PC-3 (cell line): ENCODE data around the gene SPRTN. TPM values are rescaled to one million over a fixed set of nuclear protein-coding genes. Genes with fewer than 3 reads are reported as not detected.

Source experiments
- ATAC-seq: fragments of 200-7000 bp; cut with Tn5 transposase; 2 replicates; pipeline ENCODE4 v1.9.1; 2020; ENCODE audit warnings: mild to moderate bottlenecking, moderate library complexity
- BruUV-seq: library from RNA; stranded (reverse); fragments of 400-500 nt; replicated peaks from 2 replicates; lab custom pipeline; 2021; lab: Mats Ljungman, UMichigan
- CTCF ChIA-PET: fragments of 300-600 bp; sonication (Branson Sonifier 250); formaldehyde crosslinking; loops from one replicate; lab custom pipeline; 2022; ENCODE audit warnings: antibody characterized with exemption; lab: Charles Lee
- POLR2A ChIA-PET: fragments of 300-600 bp; sonication (Branson Sonifier 250); formaldehyde crosslinking; loops from one replicate; lab custom pipeline; 2022; ENCODE audit warnings: antibody characterized with exemption; ENCODE audit not compliant: unreplicated experiment; lab: Charles Lee
- DNase-seq: peaks from one replicate; pipeline ENCODE4 v3.0.0-alpha.2; 2015
- H2AFZ ChIP-seq: fragments of 300-600 bp; sonication (generic); 2 replicates; pipeline ENCODE4 v1.6.0; 2016; ENCODE audit warnings: antibody characterized with exemption, low read length
- H3F3A ChIP-seq: fragments of 300-600 bp; sonication (generic); one replicate; pipeline ENCODE4 v1.6.0; 2017; ENCODE audit warnings: antibody characterized with exemption, low read length, control low read depth, mild to moderate bottlenecking; ENCODE audit not compliant: unreplicated experiment
- H3K27ac ChIP-seq: fragments of 300-600 bp; sonication (generic); 2 replicates; pipeline ENCODE4 v1.5.1; 2016; ENCODE audit warnings: mild to moderate bottlenecking, low read length
- H3K27me3 ChIP-seq: fragments of 300-600 bp; sonication (generic); 2 replicates; pipeline ENCODE4 v1.6.1; 2016; ENCODE audit warnings: low read length, mixed read lengths
- H3K36me3 ChIP-seq: fragments of 300-600 bp; sonication (generic); 2 replicates; pipeline ENCODE4 v1.6.1; 2016; ENCODE audit warnings: low read depth, mixed run types, low read length, mixed read lengths
- H3K4me1 ChIP-seq: fragments of 300-600 bp; sonication (generic); 2 replicates; pipeline ENCODE4 v1.5.1; 2016; ENCODE audit warnings: low read length; ENCODE audit not compliant: insufficient read depth
- H3K4me2 ChIP-seq: fragments of 300-600 bp; sonication (generic); 2 replicates; pipeline ENCODE4 v1.6.0; 2016; ENCODE audit warnings: low read length
- H3K4me3 ChIP-seq: fragments of 300-600 bp; sonication (generic); 2 replicates; pipeline ENCODE4 v1.5.1; 2016; ENCODE audit warnings: mild to moderate bottlenecking, low read length, mixed read lengths
- H3K79me2 ChIP-seq: fragments of 300-600 bp; sonication (generic); 2 replicates; pipeline ENCODE4 v1.6.1; 2017; ENCODE audit warnings: low read length, mixed read lengths
- H3K9ac ChIP-seq: fragments of 300-600 bp; sonication (generic); 2 replicates; pipeline ENCODE4 v1.6.0; 2016; ENCODE audit warnings: mild to moderate bottlenecking, low read length
- H3K9me2 ChIP-seq: fragments of 300-600 bp; sonication (generic); replicated peaks from 2 replicates; pipeline ENCODE4 v1.6.1; 2016; ENCODE audit warnings: mixed run types, low read length, mixed read lengths
- H3K9me3 ChIP-seq: fragments of 300-600 bp; sonication (generic); 2 replicates; pipeline ENCODE4 v1.6.1; 2016; ENCODE audit warnings: low read length, mixed read lengths
- H4K20me1 ChIP-seq: fragments of 300-600 bp; sonication (generic); 2 replicates; pipeline ENCODE4 v1.6.1; 2016; ENCODE audit warnings: low read length, mixed read lengths
- EZH2 ChIP-seq: fragments of 300-600 bp; sonication (generic); IDR thresholded peaks from one replicate; pipeline ENCODE4 v1.6.1; 2017; ENCODE audit warnings: antibody characterized with exemption, mild to moderate bottlenecking, low read length; ENCODE audit not compliant: unreplicated experiment
- EZH2phosphoT487 ChIP-seq: fragments of 300-600 bp; sonication (generic); IDR thresholded peaks from 2 replicates; pipeline ENCODE4 v1.6.1; 2018; ENCODE audit warnings: mild to moderate bottlenecking, antibody characterized with exemption, low read length, borderline replicate concordance
- intact Hi-C: fragments of 100-400 bp; cut with micrococcal nuclease; formaldehyde crosslinking; loops from 2 replicates; pipeline ENCODE4 v1.9.0; 2023
- total RNA-seq: library from RNA; depleted of rRNA; stranded (reverse); fragments of >200 nt; gene quantifications from 2 replicates; pipeline ENCODE4 v1.2.3, GENCODE V29; 2014
- TF ChIP-seq, protein P1 (sequence below): fragments of 300-600 bp; sonication (generic); conservative IDR thresholded peaks from 2 replicates; pipeline ENCODE4 v1.5.1; 2017; ENCODE audit warnings: antibody characterized with exemption, low read depth, mild to moderate bottlenecking, low read length

Gene SPRTN
- total RNA-seq, 1 experiment from 2014 or later: 27.8 TPM

GRCh38 chr1:231301990-231302389, 36.1 kb upstream of the SPRTN start:
- H3K9me3 ChIP-seq: no peaks in the 10 kb centered on the region
- H3K79me2 ChIP-seq: no peaks in the 10 kb centered on the region
- intact Hi-C loops: no loop called here

DNA sequence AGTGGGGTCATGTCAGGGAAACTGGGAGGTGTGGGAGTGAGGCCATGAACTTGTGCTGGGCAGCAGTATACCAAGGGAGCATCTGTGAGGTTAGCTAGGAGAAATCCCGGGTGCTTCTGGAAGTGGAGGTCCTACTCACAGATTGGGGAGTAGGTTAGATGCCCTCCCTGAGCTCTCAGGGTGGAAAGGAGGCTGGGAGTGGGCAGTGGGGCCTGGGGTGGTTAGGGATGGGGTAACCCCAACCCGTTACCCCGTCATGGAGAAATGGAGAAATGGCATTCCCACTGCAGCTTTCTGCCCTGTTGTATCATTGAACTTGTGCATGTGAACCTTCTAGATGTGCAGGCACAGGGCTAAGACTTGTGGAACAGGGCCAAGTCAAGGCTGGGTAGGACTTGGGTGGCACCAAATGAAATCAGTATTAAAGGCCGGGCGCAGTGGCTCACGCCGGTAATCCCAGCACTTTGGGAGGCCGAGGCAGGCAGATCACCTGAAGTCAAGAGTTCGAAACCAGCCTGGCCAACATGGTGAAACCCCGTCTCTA, 27.6 kb upstream of the SPRTN start:
- H3K4me3 ChIP-seq: no peak overlapping the region
- CTCF ChIA-PET: no interaction called here
- H3K79me2 ChIP-seq: no peaks in the 10 kb centered on the region
- ATAC-seq (no peak), DNase-seq (no peak)
- H3K9ac ChIP-seq: no peak overlapping the region
- POLR2A ChIA-PET: no interaction called here
- H2AFZ ChIP-seq: no peak overlapping the region
- no peak overlapping the region for H3K27ac ChIP-seq
- H3K4me2 ChIP-seq: no peak overlapping the region
- intact Hi-C loops: no loop called here
- no peaks in the 10 kb centered on the region for H3K27me3 ChIP-seq
- TF ChIP-seq EZH2 (no peak), EZH2phosphoT487 (no peak)
- TF ChIP-seq, protein P1, sequence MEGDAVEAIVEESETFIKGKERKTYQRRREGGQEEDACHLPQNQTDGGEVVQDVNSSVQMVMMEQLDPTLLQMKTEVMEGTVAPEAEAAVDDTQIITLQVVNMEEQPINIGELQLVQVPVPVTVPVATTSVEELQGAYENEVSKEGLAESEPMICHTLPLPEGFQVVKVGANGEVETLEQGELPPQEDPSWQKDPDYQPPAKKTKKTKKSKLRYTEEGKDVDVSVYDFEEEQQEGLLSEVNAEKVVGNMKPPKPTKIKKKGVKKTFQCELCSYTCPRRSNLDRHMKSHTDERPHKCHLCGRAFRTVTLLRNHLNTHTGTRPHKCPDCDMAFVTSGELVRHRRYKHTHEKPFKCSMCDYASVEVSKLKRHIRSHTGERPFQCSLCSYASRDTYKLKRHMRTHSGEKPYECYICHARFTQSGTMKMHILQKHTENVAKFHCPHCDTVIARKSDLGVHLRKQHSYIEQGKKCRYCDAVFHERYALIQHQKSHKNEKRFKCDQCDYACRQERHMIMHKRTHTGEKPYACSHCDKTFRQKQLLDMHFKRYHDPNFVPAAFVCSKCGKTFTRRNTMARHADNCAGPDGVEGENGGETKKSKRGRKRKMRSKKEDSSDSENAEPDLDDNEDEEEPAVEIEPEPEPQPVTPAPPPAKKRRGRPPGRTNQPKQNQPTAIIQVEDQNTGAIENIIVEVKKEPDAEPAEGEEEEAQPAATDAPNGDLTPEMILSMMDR: no peak
- H3K9me2 ChIP-seq: no peaks in the 10 kb centered on the region
- no peaks in the 10 kb centered on the region for H3F3A ChIP-seq
- no peaks in the 10 kb centered on the region for H3K36me3 ChIP-seq
- BruUV-seq: no TSS peak
- no peaks in the 10 kb centered on the region for H3K9me3 ChIP-seq
- H4K20me1 ChIP-seq: no peaks in the 10 kb centered on the region
- no peaks in the 10 kb centered on the region for H3K4me1 ChIP-seq

More at GRCh38 chr1:231301990-231302389, 36.1 kb upstream of the SPRTN start:
- BruUV-seq: no TSS peak
- Histone ChIP-seq H3K27ac (no peak overlapping the region), H3F3A (no peaks in the 10 kb centered on the region), H2AFZ (no peak overlapping the region), H3K27me3 (no peaks in the 10 kb centered on the region), H3K4me1 (no peaks in the 10 kb centered on the region), H3K4me3 (no peak overlapping the region), H4K20me1 (no peaks in the 10 kb centered on the region), H3K9me2 (no peaks in the 10 kb centered on the region), H3K36me3 (no peaks in the 10 kb centered on the region), H3K4me2 (no peak overlapping the region), H3K9ac (no peak overlapping the region)
- ATAC-seq: no peak
- ChIA-PET POLR2A (no interaction called here), CTCF (no interaction called here)
- DNase-seq: no peak
- TF ChIP-seq EZH2 (no peak), EZH2phosphoT487 (no peak)
- TF ChIP-seq, protein P1: no peak

GRCh38 chr1:231311720-231312431, 26.2 kb upstream of the SPRTN start:
- no peak overlapping the region for H3K4me2 ChIP-seq
- H3K9ac ChIP-seq: no peak overlapping the region
- no TSS peak for BruUV-seq
- no peak overlapping the region for H3K27ac ChIP-seq
- ATAC-seq: no peak
- no peaks in the 10 kb centered on the region for H4K20me1 ChIP-seq
- TF ChIP-seq EZH2phosphoT487: no peak
- TF ChIP-seq, protein P1: no peak
- no peak for TF ChIP-seq EZH2
- POLR2A ChIA-PET: no interaction called here
- H3K9me3 ChIP-seq: no peaks in the 10 kb centered on the region
- no peaks in the 10 kb centered on the region for H3K4me1 ChIP-seq
- no peaks in the 10 kb centered on the region for H3K79me2 ChIP-seq
- intact Hi-C loops: no loop called here
- H3K27me3 ChIP-seq: no peaks in the 10 kb centered on the region
- H3K4me3 ChIP-seq: no peak overlapping the region
- H3K9me2 ChIP-seq: no peaks in the 10 kb centered on the region
- H3K36me3 ChIP-seq: no peaks in the 10 kb centered on the region
- DNase-seq: no peak
- H3F3A ChIP-seq: no peaks in the 10 kb centered on the region
- no peak overlapping the region for H2AFZ ChIP-seq
- CTCF ChIA-PET: interaction anchor here (0.6 kb wide), 1 partner anchor 23 kb away, joined by 3 read pairs; no protein-coding TSS in a partner anchor
